NCI-H1436 treated with DMSO at 0.1 percent for 48 hours (cell line): ENCODE measurements around the gene MYO5A.
"Not testable (repeated sequence)": the region's sequence is repeated elsewhere in the genome, so short reads cannot be mapped to it uniquely, and the experiment has no call there.

Source experiments
- DNase-seq: peaks from one replicate; lab custom pipeline; 2025; lab: John Stamatoyannopoulos, UW

Gene MYO5A

DNA sequence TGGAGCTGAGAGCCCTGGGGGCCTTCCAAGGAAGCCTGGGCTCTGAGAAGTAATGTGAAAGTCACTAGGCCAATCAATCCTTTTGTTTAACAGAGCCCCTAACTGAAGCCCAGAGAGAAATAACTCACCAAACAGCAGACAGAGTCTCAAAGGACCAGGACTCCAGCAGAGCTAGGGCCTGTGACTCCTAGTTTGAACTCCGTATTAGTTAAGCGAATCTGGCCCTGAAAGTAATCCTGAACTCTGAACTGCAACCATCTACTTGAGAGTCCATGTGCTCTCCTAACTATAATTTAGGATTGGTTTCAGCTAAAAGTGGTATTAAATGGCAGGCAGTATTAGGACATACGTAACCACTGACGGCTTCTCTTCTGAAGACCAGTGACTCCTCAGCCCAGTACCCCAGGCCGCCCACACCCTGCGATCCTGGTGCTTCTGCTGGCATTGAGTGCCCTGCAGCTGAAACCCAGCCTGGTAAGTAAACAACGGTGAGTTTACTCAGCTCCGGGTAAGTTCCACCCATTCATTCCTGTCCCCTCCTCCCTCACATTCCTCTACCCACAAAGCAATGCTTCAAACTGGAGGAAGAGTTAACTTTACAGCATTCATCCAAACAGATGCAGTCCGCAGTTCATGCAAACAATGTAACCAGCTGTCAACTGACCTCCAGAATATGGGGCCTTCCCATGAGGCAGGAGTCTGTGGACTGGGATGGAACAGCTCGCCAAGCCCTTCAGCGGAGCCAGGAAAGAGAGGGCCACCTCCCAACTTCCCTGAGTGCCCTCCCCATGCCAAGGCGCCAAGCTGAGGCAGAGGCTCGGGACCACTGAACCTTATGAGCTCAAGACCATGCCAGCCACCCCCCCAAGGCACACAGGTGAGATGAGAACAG, 240.4 kb downstream of the MYO5A start:
- DNase-seq = no peak

DNA sequence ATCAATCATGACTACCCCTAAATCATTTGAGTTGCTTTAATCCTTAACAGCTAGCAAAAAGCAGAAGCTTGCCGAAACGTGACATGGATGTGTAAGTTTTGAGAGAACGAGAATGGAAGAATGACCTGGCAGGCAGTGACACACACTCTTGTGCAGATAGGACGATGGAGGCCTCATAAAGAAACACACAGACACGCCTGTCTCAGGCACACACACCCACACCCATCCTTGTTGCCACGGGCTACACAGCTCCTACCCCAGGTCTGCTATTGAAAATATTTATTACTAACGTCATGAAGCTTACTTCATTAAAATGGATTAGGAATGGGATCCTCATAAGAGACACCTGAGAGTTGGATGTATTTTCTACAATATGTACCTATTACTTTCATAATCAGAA, 241.6 kb downstream of the MYO5A start:
- DNase-seq = no peak

DNA sequence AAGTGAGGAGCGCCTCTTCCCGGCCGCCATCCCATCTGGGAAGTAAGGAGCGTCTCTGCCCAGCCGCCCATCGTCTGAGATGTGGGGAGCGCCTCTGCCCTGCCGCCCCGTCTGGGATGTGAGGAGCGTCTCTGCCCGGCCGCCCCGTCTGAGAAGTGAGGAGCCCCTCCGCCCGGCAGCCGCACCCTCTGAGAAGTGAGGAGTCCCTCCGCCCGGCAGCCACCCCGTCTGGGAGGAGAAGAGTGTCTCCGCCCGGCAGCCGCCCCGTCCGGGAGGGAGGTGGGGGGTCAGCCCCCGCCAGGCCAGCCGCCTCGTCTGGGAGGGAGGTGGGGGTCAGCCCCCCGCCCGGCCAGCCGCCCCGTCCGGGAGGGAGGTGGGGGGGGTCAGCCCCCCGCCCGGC, 242.7 kb downstream of the MYO5A start:
- not testable (repeated sequence) for DNase-seq

DNA sequence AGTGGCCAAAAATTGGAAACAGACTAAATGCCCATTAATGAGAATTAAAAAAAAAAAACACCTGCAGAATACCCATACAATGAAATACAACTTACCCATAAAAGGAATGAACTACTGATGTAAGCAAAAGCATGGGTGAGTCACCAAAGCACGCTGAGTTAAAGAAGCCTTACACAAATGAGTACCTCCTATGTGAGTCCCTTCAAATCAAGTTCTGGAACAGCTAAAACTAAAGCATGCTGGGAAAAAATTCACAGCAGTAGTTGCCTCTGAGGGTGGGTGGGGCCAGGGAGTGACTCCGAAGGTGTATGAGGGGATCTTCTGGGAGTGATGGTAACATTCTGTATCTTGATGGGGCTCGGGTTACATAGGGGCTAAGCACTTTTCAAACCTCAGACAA, 244.5 kb downstream of the MYO5A start:
- DNase-seq = no peak

DNA sequence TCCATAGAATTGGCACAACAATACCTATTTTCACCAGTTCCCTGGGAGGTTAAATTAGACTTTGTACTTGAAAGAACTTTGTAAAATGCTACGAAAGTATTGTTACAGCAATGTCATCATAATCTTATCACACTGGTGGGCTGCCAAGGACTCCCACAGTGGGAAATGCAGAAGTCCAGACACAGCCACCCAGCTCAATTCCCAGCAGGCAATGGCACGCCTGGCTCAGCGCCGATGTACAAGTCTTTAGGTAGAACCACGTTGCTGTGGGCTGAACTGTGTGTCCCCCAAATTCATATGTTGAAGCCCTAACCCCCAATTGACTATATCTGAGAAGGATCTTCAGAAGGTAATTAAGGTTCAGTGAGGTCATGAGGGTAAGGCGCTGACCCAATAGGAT, 245.4 kb downstream of the MYO5A start:
- no peak for DNase-seq

DNA sequence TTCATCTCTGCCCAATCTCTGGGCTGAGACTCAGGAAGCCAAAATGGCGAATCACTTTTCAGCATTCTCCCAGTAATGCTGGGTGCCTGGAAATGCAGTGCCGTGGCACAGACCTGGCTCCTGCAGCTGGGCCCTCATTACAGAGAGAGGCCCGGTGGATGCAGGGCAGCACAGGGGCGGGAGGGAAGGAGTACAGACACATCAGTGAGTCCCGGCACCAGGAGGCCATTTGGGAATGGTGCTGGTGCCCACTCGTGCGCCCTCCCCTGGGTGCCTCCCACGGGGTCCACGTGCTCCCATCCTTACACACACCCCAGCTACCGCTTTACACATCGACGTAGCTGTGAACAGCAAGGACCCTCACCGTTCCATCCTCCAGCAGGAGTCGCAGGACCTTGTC, 246.3 kb downstream of the MYO5A start:
- DNase-seq = no peak

DNA sequence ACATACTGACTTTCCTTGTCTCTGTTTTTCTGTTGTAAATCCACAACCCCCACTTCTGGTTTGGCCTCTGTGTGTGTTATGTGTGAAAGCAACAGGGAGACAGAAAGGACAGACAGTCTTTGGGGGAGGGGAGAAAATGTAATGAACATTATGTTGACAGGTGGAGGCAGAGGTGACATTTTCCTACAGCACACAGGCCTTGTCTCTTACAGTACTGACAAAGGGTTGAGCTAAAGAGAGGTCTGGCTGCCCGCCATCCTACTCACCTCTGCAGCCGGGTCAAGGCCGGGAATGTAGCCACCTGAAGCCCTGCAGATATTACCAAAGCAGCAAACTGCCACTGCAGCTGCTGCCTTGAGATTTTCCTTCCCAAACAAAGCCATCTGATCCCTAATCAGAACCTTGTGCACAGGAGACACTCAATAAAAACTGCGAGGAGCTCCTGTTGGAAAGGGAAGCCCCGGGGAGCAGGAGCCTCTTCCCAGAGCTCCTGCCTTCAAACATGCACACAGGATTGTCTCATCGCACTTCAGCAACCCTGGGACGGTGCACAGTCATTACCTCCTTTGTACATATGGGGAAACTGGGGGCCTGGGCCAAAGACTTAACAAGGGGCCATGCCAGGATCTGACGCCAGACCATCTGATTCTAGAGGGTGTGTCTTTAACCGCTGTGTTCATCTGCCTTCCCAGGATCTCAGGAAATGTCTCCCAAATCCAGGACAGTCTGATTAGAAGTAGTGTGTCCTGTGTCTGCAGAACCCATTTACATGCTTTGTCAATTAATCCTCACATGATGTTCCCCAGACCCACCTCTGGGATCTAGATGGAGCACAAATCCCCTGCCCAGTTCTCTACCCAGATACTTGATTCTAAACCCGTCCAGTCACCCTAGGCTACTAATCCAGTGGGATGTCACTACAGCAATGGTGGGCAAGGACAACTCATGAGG, 247.3 kb downstream of the MYO5A start:
- no peak for DNase-seq

DNA sequence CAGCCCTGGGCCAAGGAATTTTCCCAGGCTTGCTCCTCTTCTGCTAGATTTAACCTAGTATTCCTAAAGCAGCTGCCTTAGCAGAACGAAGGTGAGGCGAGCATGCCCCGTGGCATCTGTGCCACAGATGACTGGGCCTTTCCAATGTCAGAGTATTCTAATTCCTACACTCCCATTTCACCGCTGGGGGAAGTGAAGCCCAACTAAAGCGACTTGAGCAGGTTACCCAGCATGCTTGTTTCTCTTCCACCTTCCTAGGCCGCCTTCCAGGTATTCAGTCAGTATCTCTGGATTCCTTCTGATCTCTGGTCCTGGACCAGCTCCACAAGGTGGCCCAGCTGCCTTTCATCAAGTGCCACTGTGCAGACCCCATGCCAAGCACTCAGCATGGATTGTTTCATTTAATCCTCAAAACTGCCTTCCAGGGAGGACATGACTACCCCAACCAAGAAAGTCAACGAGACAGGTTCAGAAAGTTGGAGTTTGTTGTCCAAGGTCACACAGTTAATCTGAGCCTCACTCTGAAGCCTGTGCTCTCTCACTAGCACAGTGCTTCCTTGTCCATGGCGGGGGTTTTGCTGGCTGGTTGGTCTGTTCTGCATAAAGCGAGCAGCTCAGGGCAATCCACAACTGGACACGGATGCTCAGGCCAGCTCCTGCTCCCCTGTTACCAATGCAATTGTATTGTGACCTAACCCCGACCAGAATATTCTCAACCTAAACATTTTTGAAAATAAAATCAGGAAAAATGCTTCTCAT, 248.2 kb downstream of the MYO5A start:
- DNase-seq = no peak

DNA sequence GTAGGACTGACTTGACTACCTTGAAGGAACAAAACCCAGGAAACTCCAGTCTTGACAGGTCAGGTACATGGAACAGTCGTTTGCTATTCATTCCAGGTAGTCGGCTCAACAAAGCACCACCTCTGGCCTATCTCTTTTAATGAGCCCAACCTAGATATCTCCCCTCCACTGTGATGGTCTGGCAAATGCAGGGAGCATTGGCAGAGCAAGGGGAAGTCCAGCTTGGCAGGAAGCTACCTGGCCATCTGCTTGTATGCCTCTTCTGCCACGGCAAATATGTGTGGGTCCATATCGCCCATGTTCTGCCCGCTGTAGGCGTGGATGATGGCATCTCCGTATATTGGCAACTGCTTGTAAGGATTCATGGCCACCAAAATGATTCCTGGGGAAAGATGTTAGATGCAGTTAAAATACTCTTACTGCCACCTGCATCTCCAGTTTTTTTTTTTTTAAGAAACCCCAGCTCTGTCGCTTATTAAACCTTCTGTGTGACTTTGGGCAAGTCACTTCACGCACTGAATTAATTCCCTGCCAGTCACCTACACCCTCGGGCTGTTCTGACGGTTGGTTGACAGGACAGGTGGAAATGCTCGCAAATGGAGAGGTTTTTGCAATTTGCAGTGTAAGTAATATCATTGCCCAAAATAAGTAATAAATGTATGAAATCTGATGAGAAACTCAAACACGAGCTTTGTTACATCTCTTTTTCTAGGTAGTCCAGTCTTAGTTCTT, 249.9 kb downstream of the MYO5A start:
- DNase-seq = no peak

DNA sequence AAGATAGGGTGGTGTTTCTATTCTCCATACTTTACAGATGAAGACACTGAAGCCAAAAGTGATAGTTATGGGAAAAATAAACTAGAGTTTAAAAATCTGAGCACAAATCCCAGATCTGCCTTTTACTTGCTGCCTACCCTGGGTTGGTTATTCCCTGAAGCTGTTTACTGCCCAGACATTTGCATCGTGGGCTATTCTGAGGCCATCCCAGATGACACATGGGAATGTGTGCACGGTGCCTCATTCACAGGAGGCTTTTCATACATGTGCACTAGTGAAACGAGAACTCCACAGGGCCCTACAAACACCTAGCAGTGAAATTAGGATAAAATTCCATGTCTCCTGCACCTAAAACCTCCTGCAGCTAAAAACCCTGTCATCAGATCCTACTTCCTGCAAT, 250.5 kb downstream of the MYO5A start:
- no peak for DNase-seq

DNA sequence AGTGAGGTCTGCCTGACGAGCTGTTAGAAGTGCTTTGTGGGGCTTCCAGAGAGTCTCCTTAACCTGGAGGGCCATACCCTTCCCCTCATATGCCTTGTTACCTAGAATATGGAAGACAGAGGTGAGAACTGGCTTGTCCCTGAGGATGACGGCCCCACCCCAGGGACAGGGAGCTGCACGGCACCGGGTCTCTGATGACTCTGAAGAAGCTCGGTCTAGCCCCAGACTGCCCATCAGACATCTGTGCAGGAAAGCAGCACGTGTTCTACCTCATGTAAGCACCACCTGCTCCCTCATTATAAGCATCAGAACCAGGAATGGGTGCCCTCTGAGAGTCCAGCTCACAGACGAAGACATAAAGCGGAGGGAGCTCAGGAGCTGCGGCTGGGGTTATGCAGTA, 251.1 kb downstream of the MYO5A start:
- DNase-seq = no peak

DNA sequence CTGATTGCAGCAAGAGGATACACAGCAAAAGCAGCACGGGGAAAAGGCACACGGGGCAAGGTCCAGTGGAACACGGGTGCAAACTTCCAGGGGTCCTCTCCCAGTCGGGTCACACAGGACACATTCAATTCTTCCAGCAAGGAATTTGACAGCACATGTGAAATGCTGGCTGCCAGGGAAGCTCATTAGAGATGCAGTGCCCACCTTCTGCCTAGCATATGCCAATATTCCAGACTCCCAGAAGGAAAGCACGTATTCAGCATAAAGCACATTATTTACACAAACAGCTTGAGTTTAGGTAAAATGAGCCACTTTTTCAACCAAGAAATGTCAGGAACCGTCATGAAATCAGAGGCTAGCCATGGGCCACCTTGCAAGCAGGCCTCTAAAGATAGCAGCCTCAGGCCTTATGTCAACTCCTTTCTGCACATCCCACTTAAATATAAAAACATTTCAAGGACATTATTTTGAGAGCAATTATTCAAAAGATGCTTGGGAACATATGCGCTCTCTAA, 252.4 kb downstream of the MYO5A start:
- no peak for DNase-seq

DNA sequence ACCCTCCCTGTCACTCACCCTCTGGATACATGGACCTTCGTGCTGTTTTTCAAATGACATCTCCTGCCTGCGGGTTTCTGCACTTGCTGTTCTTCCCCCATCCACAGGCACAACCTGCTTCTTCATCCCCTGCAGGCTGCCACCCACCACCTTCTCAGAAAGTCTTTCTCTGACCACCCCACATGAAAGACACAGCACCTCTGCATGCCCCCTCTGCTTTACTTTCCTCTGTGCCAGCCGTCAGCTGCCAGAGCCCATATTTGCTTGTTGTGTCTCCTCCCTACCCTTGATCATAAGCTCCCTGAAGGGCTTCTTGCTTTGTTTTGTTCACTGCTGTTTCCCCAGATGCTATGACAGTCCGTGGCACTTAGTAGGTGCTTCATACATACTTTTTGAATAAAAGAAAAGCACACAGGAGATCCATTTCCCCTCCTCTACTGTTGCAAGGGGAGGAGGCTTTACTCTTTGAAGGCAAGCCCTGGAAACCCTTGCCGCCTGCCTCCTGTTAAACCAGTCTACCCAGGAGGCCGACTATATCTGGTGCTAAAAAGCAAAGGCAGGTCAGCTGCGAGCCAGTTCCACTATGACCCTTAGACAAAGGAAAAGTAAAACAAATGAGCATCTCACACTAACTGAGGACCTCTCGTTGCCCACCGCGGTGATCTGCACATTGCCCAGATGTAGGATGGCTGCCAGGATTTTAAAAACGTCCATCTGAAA, 265.0 kb downstream of the MYO5A start:
- no peak for DNase-seq

DNA sequence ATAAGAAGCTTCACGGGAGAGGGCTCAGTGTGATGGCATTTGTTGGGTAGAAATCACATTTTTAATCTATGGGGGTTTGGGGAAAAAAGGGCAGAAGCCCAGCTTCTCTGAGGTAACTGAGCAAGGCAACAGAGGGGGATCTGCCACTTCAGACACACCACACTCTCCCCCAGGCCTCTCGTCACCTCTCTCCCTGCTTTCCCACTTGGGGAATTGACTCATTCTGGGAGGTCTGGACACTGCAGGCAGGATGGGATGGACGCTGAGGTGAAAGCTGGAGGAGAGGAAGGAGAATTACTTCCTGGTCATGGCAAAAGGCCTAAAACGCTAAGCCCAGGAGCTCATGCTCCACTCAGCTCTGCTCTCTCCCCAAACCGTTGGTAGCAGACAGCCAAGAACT, 266.3 kb downstream of the MYO5A start:
- no peak for DNase-seq

DNA sequence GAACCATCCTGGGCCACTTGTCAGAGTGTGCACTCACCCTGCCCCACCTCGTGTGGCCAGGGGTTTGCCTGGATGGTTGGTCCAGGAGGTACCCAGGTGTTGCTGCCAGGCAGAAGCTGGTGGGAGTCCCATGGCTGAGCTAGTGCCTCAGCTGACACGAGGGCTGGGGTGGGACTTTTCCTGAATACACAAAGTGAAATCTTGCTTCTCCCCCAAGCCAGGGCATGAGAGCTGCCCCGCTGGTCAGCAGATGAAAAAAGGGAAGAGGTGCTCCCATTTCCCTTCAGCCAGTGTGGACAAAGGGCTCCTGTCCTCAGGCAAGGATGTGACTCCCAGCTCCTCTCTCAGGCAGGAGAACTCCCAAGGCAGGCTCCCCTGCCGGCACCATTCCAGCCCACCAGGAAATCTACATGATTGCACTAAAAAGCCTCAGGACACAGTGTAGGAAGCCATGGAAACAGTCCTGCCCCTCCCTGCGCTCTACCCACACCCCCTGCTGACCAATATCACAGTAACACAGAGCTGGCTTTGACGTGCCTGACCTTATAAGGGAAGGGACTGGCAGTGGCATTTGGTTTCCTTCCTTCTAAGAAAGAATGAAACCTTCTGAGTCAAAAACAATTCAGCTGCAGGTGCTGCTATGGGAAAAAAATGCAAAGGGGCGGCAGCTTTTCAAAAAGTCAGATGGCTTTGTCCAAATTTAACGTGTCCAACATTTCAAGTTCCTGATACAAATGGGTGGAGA, 267.0 kb downstream of the MYO5A start:
- no peak for DNase-seq

DNA sequence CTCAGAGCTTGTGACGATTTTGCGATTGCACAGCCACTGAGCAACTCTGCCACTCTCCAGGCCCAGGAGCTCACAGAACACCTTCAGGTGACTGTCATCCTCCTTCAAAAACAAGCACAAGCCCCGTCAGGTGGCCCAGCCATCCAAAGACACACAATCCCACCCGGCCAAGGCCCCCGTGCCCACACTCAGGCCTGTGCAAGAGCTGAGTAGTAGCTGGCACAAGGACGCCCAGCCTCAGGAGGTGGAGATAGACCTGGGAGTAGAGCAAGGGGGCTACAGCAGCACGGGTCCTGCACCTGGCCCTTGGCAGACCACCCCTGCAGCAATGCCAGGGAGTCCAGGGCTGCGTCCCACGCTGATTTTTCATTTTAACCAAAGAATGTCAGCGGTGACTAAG, 267.7 kb downstream of the MYO5A start:
- DNase-seq = no peak

DNA sequence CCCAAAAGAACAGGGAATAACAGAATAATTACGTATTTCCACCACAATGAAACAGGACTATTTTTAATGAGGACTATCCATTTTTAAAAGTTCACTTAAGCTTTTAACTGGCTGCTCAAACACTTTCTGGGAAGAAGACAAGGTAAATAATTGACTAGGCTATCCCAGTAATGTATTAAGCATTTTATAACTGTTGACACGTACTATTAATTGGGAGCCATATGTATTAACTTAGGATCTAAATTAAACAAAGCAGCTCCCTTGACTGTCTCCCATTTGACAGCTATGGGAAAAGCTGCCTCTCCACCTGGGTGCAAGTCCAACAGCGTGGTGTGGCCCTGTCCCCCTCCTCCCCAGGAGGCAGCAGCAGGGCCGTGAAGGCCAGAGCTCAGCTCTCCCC, 269.2 kb downstream of the MYO5A start:
- no peak for DNase-seq

DNA sequence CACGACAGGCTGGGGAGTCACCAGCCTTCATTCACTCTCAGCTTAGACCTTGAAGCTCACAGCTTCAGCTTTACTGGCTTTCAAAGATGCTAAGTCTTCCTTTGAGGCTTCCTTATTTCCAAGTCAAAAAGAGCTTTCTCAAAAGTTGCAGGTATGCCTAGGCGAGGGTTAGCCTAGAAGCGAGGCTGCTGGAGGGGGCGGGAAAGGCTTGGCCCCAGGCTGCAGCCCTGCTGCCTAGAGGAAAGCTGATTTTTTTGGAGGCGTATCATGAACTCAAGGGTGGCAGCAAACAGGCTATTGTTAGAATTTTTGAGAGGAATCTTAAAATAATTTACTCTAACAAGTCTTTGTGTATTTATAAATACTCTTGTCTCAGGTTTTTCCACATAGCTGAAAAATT, 270.2 kb downstream of the MYO5A start:
- DNase-seq = no peak

DNA sequence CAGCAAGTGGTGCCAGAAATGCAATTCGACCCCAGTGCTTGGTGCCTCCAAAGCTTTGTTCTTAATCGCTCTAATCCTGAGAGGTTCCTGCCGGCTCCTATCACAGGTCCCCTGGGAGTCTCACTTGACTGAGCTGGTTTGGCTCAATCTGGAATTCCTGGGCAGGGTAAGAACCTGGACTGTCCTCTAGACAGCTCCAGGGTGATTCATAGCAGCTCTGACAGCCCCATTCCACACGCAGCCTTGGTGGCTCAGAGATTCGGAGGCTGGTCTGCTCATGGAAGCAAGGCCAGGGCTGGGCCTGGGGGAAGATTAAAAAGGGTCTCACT, 271.0 kb downstream of the MYO5A start:
- no peak for DNase-seq
